Mesothelial cell of epicardium (in vitro differentiated cells): Measurements from ENCODE around the gene NR2F2. TPM values are rescaled to one million over a fixed set of nuclear protein-coding genes. Genes with fewer than 3 reads are reported as not detected.

Experiments used
- DNase-seq, 2 experiments: peaks; one replicate each; pipeline ENCODE4 v3.0.0; 2021; ENCODE audit warnings: low spot score in 2 of 2; ENCODE audit not compliant: unreplicated experiment in 2 of 2
- H3K27ac Mint-ChIP-seq: 2 replicates; pipeline ENCODE4 v1.8.0; 2021; ENCODE audit warnings: mixed read lengths
- H3K27me3 Mint-ChIP-seq: 2 replicates; pipeline ENCODE4 v1.8.0; 2021; ENCODE audit warnings: low read depth, mixed read lengths
- H3K36me3 Mint-ChIP-seq: 2 replicates; pipeline ENCODE4 v1.8.0; 2021; ENCODE audit warnings: mixed read lengths
- H3K4me1 Mint-ChIP-seq: 2 replicates; pipeline ENCODE4 v1.8.0; 2021; ENCODE audit warnings: mixed read lengths
- H3K4me3 Mint-ChIP-seq: 2 replicates; pipeline ENCODE4 v1.8.0; 2021; ENCODE audit warnings: mild to moderate bottlenecking, moderate library complexity, mixed read lengths
- H3K9me3 Mint-ChIP-seq: 2 replicates; pipeline ENCODE4 v1.8.0; 2021; ENCODE audit warnings: mixed read lengths
- total RNA-seq: library from RNA; stranded (reverse); gene quantifications from 3 replicates; pipeline ENCODE4 v1.2.1, GENCODE V29; 2021
- TF ChIP-seq, protein P1 (sequence below): fragments of 200-600 bp; sonication (generic); IDR thresholded peaks from one replicate; pipeline ENCODE4 v1.5.0; 2021; ENCODE audit warnings: antibody characterized with exemption; ENCODE audit not compliant: unreplicated experiment

NR2F2 gene
- total RNA-seq, 1 donor from 2014 or later, result 128 TPM

GRCh38 chr15:96331144-96331944 lies 844 bp downstream of the NR2F2 start:
- Mint-ChIP-seq H3K4me1 (peaks cover 49% of the 10 kb centered on the region), H3K27me3 (no peaks in the 10 kb centered on the region), H3K4me3 (peak overlapping the region; percentile 92), H3K27ac (peak overlapping the region; percentile 99), H3K36me3 (peaks cover 30% of the 10 kb centered on the region), H3K9me3 (no peaks in the 10 kb centered on the region)
- TF ChIP-seq, protein P1, sequence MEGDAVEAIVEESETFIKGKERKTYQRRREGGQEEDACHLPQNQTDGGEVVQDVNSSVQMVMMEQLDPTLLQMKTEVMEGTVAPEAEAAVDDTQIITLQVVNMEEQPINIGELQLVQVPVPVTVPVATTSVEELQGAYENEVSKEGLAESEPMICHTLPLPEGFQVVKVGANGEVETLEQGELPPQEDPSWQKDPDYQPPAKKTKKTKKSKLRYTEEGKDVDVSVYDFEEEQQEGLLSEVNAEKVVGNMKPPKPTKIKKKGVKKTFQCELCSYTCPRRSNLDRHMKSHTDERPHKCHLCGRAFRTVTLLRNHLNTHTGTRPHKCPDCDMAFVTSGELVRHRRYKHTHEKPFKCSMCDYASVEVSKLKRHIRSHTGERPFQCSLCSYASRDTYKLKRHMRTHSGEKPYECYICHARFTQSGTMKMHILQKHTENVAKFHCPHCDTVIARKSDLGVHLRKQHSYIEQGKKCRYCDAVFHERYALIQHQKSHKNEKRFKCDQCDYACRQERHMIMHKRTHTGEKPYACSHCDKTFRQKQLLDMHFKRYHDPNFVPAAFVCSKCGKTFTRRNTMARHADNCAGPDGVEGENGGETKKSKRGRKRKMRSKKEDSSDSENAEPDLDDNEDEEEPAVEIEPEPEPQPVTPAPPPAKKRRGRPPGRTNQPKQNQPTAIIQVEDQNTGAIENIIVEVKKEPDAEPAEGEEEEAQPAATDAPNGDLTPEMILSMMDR, result no peak
- DNase-seq, result peak in 1 of 2 experiments; percentile 53

DNA sequence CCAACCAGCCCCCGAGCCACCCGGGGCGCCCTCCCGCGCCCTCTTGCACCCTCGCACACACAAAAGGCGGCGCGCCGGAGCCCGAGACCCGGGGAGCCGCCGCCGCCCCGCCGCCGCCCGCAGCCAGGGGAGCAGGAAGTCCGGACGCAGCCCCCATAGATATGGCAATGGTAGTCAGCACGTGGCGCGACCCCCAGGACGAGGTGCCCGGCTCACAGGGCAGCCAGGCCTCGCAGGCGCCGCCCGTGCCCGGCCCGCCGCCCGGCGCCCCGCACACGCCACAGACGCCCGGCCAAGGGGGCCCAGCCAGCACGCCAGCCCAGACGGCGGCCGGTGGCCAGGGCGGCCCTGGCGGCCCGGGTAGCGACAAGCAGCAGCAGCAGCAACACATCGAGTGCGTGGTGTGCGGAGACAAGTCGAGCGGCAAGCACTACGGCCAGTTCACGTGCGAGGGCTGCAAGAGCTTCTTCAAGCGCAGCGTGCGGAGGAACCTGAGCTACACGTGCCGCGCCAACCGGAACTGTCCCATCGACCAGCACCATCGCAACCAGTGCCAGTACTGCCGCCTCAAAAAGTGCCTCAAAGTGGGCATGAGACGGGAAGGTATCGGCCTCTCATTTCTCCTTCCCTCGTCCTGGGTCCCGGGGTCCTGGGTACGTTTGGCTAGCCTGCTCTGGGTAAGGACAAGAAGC lies 1.6 kb downstream of the NR2F2 start:
- no peaks in the 10 kb centered on the region for H3K27me3 Mint-ChIP-seq
- DNase-seq, result peak in 1 of 2 experiments; percentile 46
- peaks cover 35% of the 10 kb centered on the region for H3K36me3 Mint-ChIP-seq
- peak overlapping the region; percentile 99 for H3K27ac Mint-ChIP-seq
- TF ChIP-seq, protein P1, result no peak
- H3K9me3 Mint-ChIP-seq, result no peaks in the 10 kb centered on the region
- H3K4me1 Mint-ChIP-seq, result peaks cover 56% of the 10 kb centered on the region
- H3K4me3 Mint-ChIP-seq, result peak overlapping the region; percentile 92

GRCh38 chr15:96332637-96333121 lies 2.2 kb downstream of the NR2F2 start:
- Mint-ChIP-seq H3K27me3 (no peaks in the 10 kb centered on the region), H3K9me3 (no peaks in the 10 kb centered on the region), H3K4me3 (peak overlapping the region; percentile 89), H3K36me3 (peaks cover 41% of the 10 kb centered on the region), H3K27ac (peak overlapping the region; percentile 98), H3K4me1 (peaks cover 59% of the 10 kb centered on the region)
- DNase-seq, result no peak
- TF ChIP-seq, protein P1, result no peak

DNA sequence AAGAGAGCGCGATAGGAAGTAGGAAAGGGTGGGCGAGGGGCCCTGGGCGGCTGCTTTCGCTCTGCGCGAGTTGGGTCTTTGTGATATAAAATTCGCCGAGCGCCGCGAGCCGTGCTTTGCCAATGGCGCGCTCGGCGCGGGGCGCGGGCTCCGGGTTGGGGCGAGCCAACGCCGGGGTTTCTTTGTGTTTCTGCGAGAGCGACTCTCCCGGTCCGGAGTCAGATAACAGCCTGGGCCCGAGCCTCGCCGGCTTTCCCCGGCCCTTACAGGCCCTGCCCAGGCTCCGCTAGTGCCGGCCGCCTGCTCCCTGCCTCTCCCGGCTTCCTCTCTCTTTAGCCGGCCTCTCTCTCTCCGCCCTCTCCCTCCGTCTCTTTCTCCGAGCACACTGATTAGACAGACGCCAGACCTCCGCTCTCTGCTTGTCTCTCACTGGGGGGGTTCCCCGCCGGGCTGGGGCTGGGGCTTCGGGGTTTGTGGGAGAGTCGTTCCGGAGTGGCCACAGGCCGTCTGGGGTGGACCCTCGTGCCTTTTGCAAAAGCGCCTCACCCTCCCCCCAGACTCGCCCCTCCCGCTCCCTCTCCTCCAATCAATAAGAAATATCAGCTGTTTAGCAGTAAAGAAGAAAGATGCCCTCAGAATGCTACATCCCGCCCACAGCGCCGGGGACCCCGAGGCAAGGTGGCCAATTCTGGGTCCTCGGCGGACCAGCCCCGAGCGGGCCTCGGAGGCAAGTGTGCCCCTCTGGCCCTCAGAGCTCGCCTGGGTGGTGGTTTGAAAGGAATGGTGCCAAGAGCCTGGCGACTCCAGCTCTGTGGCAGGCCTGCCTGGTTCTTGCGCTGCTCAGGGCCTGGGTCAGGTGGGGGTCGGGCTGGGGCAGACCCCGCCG lies 2.9 kb downstream of the NR2F2 start:
- Mint-ChIP-seq H3K36me3 (peaks cover 43% of the 10 kb centered on the region), H3K27ac (peak overlapping the region; percentile 98), H3K4me1 (peaks cover 60% of the 10 kb centered on the region), H3K4me3 (peak overlapping the region; percentile 89), H3K27me3 (no peaks in the 10 kb centered on the region), H3K9me3 (no peaks in the 10 kb centered on the region)
- TF ChIP-seq, protein P1, result no peak
- DNase-seq, result peak in 1 of 2 experiments; percentile 54

DNA sequence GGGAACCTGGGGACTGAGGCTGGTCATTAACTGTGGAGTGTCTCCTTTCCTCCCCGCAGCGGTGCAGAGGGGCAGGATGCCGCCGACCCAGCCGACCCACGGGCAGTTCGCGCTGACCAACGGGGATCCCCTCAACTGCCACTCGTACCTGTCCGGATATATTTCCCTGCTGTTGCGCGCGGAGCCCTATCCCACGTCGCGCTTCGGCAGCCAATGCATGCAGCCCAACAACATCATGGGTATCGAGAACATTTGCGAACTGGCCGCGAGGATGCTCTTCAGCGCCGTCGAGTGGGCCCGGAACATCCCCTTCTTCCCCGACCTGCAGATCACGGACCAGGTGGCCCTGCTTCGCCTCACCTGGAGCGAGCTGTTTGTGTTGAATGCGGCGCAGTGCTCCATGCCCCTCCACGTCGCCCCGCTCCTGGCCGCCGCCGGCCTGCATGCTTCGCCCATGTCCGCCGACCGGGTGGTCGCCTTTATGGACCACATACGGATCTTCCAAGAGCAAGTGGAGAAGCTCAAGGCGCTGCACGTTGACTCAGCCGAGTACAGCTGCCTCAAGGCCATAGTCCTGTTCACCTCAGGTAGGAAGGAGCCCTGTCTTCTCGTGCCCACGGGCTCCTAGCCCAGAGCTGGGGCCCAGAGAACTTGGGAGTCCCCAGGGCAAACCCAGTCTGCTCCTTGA lies 3.7 kb downstream of the NR2F2 start:
- Mint-ChIP-seq H3K9me3 (no peaks in the 10 kb centered on the region), H3K27me3 (no peaks in the 10 kb centered on the region), H3K36me3 (peaks cover 43% of the 10 kb centered on the region), H3K4me3 (peak overlapping the region; percentile 89), H3K4me1 (peaks cover 59% of the 10 kb centered on the region), H3K27ac (peak overlapping the region; percentile 98)
- peak in 1 of 2 experiments; percentile 42 for DNase-seq
- TF ChIP-seq, protein P1, result no peak
